Type B pancreatic cell (in vitro differentiated cells): ENCODE measurements around the gene PRRG2. TPM values are rescaled to one million over a fixed set of nuclear protein-coding genes. Genes with fewer than 3 reads are reported as not detected.

Experiments used
- DNase-seq: peaks from one replicate; pipeline ENCODE4 v3.0.0; 2021; ENCODE audit warnings: mixed read lengths; ENCODE audit not compliant: unreplicated experiment; ENCODE audit errors: extremely low spot score
- H3K27ac Mint-ChIP-seq: 2 replicates; pipeline ENCODE4 v1.8.0; 2021; ENCODE audit warnings: mild to moderate bottlenecking, mixed read lengths
- H3K27me3 Mint-ChIP-seq: 2 replicates; pipeline ENCODE4 v1.8.0; 2021; ENCODE audit warnings: mixed read lengths
- H3K36me3 Mint-ChIP-seq: 2 replicates; pipeline ENCODE4 v1.8.0; 2021; ENCODE audit warnings: mixed read lengths
- H3K4me1 Mint-ChIP-seq: one replicate; pipeline ENCODE4 v1.8.0; 2021; ENCODE audit warnings: mixed read lengths; ENCODE audit not compliant: unreplicated experiment
- H3K4me3 Mint-ChIP-seq: 2 replicates; pipeline ENCODE4 v1.8.0; 2021; ENCODE audit warnings: mild to moderate bottlenecking, mixed read lengths
- H3K9me3 Mint-ChIP-seq: 2 replicates; pipeline ENCODE4 v1.8.0; 2021; ENCODE audit warnings: mixed read lengths
- CTCF ChIP-seq: fragments of 200-600 bp; sonication (generic); conservative IDR thresholded peaks from 2 replicates; pipeline ENCODE4 v1.5.0; 2021; ENCODE audit warnings: antibody characterized with exemption, mild to moderate bottlenecking
- total RNA-seq: library from RNA; stranded (reverse); gene quantifications from 2 replicates; pipeline ENCODE4 v1.2.1, GENCODE V29; 2021; ENCODE audit warnings: low replicate concordance

The PRRG2 gene
- total RNA-seq, 1 donor from 2014 or later: 5.1 TPM

GRCh38 chr19:49590971-49591730 is 10.0 kb downstream of the PRRG2 start, which contains the start of gene PRR12:
TSS of gene PRR12 (plus strand) at chr19:49591182. CDS start at chr19:49591655, 473 bp downstream.
- Mint-ChIP-seq H3K27me3 (no peaks in the 10 kb centered on the region), H3K4me3 (peak within 1 kb of the TSS; percentile 93), H3K27ac (peak within 1 kb of the TSS; percentile 98), H3K4me1 (peaks cover 7% of the 10 kb centered on the region), H3K36me3 (peaks cover 9% of the 10 kb centered on the region), H3K9me3 (no peaks in the 10 kb centered on the region)
- TF ChIP-seq CTCF: no peak
- DNase-seq: no peak

- peak overlapping the region; percentile 94 for H3K27ac Mint-ChIP-seq
- H3K9me3 Mint-ChIP-seq: no peaks in the 10 kb centered on the region
- no peak for TF ChIP-seq CTCF
- H3K27me3 Mint-ChIP-seq: no peaks in the 10 kb centered on the region
- H3K36me3 Mint-ChIP-seq: peaks cover 9% of the 10 kb centered on the region
- H3K4me1 Mint-ChIP-seq: peaks cover 7% of the 10 kb centered on the region
- no peak for DNase-seq
- peak overlapping the region; percentile 93 for H3K4me3 Mint-ChIP-seq
Observed at GRCh38 chr19:49591731-49592485, 10.8 kb downstream of the PRRG2 start.

- H3K9me3 Mint-ChIP-seq: no peaks in the 10 kb centered on the region
- TF ChIP-seq CTCF: no peak
- H3K36me3 Mint-ChIP-seq: peaks cover 9% of the 10 kb centered on the region
- H3K27me3 Mint-ChIP-seq: no peaks in the 10 kb centered on the region
- peak overlapping the region; percentile 94 for H3K27ac Mint-ChIP-seq
- H3K4me1 Mint-ChIP-seq: peaks cover 7% of the 10 kb centered on the region
- peak overlapping the region; percentile 93 for H3K4me3 Mint-ChIP-seq
- no peak for DNase-seq
Observed at GRCh38 chr19:49592486-49593232, 11.5 kb downstream of the PRRG2 start.

- DNase-seq: peak; percentile 92
- peak overlapping the region; percentile 94 for H3K27ac Mint-ChIP-seq
- H3K36me3 Mint-ChIP-seq: peaks cover 9% of the 10 kb centered on the region
- peaks cover 7% of the 10 kb centered on the region for H3K4me1 Mint-ChIP-seq
- TF ChIP-seq CTCF: no peak
- no peaks in the 10 kb centered on the region for H3K27me3 Mint-ChIP-seq
- H3K9me3 Mint-ChIP-seq: no peaks in the 10 kb centered on the region
- H3K4me3 Mint-ChIP-seq: peak overlapping the region; percentile 93
Observed at GRCh38 chr19:49593233-49594113, 12.4 kb downstream of the PRRG2 start.
